Neural cell (in vitro differentiated cells): ENCODE measurements around the gene BLNK. TPM values are rescaled to one million over a fixed set of nuclear protein-coding genes. Genes with fewer than 3 reads are reported as not detected.

ENCODE experiments used
- H2AFZ ChIP-seq: fragments of 200-600, 300-800 bp; sonication (generic), shearing (Covaris generic); 2 replicates; pipeline ENCODE4 v1.6.0; 2014; ENCODE audit warnings: low read depth, mild to moderate bottlenecking, antibody characterized with exemption, low read length, moderate library complexity
- H3F3A ChIP-seq: fragments of 200-600 bp; shearing (Covaris generic); 2 replicates; pipeline ENCODE4 v1.6.1; 2016; ENCODE audit warnings: mild to moderate bottlenecking, moderate library complexity, mixed read lengths, antibody characterized with exemption, low read length; ENCODE audit not compliant: insufficient read depth, poor library complexity, severe bottlenecking
- H3K27ac ChIP-seq: fragments of 200-600, 300-800 bp; sonication (generic), shearing (Covaris generic); 2 replicates; pipeline ENCODE4 v1.5.1; 2014; ENCODE audit warnings: mild to moderate bottlenecking, low read length, moderate library complexity
- H3K27me3 ChIP-seq: fragments of 300-800, 200-600 bp; sonication (generic), shearing (Covaris generic); 2 replicates; pipeline ENCODE4 v1.6.0; 2014; ENCODE audit warnings: mild to moderate bottlenecking, low read depth, low read length, moderate library complexity; ENCODE audit not compliant: insufficient read depth
- H3K36me3 ChIP-seq: fragments of 300-800, 200-600 bp; sonication (generic), shearing (Covaris generic); 2 replicates; pipeline ENCODE4 v1.5.1; 2014; ENCODE audit warnings: mild to moderate bottlenecking, antibody characterized with exemption, low read length, moderate library complexity; ENCODE audit not compliant: insufficient read depth
- H3K4me2 ChIP-seq: fragments of 300-800, 200-600 bp; sonication (generic), shearing (Covaris generic); 2 replicates; pipeline ENCODE4 v1.6.0; 2014; ENCODE audit warnings: mild to moderate bottlenecking, low read length
- H3K4me3 ChIP-seq: fragments of 300-800, 200-600 bp; sonication (generic), shearing (Covaris generic); 2 replicates; pipeline ENCODE4 v1.5.1; 2014; ENCODE audit warnings: mild to moderate bottlenecking, low read length, moderate library complexity
- H3K79me2 ChIP-seq: fragments of 200-600 bp; shearing (Covaris generic); replicated peaks from 2 replicates; pipeline ENCODE4 v1.6.0; 2014; ENCODE audit warnings: mild to moderate bottlenecking, low read length, moderate library complexity; ENCODE audit not compliant: insufficient read depth
- H3K9ac ChIP-seq: fragments of 300-800, 200-600 bp; sonication (generic), shearing (Covaris generic); 2 replicates; pipeline ENCODE4 v1.6.1; 2016; ENCODE audit warnings: mild to moderate bottlenecking, low read length, mixed read lengths
- H3K9me2 ChIP-seq: fragments of 200-600 bp; shearing (Covaris generic); 2 replicates; pipeline ENCODE4 v1.6.1; 2016; ENCODE audit warnings: mild to moderate bottlenecking, low read length, mixed read lengths; ENCODE audit not compliant: insufficient read depth
- H3K9me3 ChIP-seq: fragments of 200-600, 300-800 bp; sonication (generic), shearing (Covaris generic); 2 replicates; pipeline ENCODE4 v1.6.1; 2016; ENCODE audit warnings: mild to moderate bottlenecking, mixed run types, low read length, moderate library complexity, mixed read lengths
- H4K20me1 ChIP-seq: fragments of 200-600 bp; shearing (Covaris generic); 2 replicates; pipeline ENCODE4 v1.6.1; 2016; ENCODE audit warnings: mild to moderate bottlenecking, mixed run types; ENCODE audit not compliant: insufficient read depth
- EP300 ChIP-seq: fragments of 450-650 bp; conservative IDR thresholded peaks from 2 replicates; pipeline ENCODE4 v1.6.1; 2014; ENCODE audit warnings: antibody characterized with exemption, mild to moderate bottlenecking, moderate library complexity; ENCODE audit not compliant: poor library complexity, severe bottlenecking
- EZH2 ChIP-seq: fragments of 200-600, 300-800 bp; shearing (Covaris generic), sonication (generic); IDR thresholded peaks from 2 replicates; pipeline ENCODE4 v1.6.1; 2014; ENCODE audit warnings: antibody characterized with exemption, low read length, borderline replicate concordance, mild to moderate bottlenecking; ENCODE audit not compliant: insufficient read depth, poor library complexity, severe bottlenecking
- MXI1 ChIP-seq: fragments of 450-650 bp; conservative IDR thresholded peaks from 2 replicates; pipeline ENCODE4 v1.6.1; 2014; ENCODE audit warnings: antibody characterized with exemption, mild to moderate bottlenecking; ENCODE audit not compliant: poor library complexity, severe bottlenecking
- POLR2AphosphoS5 ChIP-seq: IDR thresholded peaks from 2 replicates; pipeline ENCODE4 v1.6.1; 2012
- RAD21 ChIP-seq: fragments of 450-650 bp; conservative IDR thresholded peaks from 2 replicates; pipeline ENCODE4 v1.6.1; 2014; ENCODE audit warnings: antibody characterized with exemption, mild to moderate bottlenecking, moderate library complexity
- REST ChIP-seq: IDR thresholded peaks from 2 replicates; pipeline ENCODE4 v1.6.1; 2012; ENCODE audit warnings: borderline replicate concordance
- SMC3 ChIP-seq: fragments of 450-650 bp; conservative IDR thresholded peaks from 2 replicates; pipeline ENCODE4 v1.6.1; 2014; ENCODE audit warnings: antibody characterized with exemption, mild to moderate bottlenecking, moderate library complexity; ENCODE audit not compliant: poor library complexity
- TAF1 ChIP-seq: IDR thresholded peaks from 2 replicates; pipeline ENCODE4 v1.6.1; 2012; ENCODE audit warnings: low read depth
- polyA plus RNA-seq: library from polyadenylated mRNA; depleted of rRNA; stranded (reverse); fragments of >200 nt; gene quantifications from 2 replicates; pipeline ENCODE4 v1.2.3, GENCODE V29; 2014
- TF ChIP-seq, protein P1 (sequence below): fragments of 450-650 bp; IDR thresholded peaks from 2 replicates; pipeline ENCODE4 v1.5.1; 2014; ENCODE audit warnings: antibody characterized with exemption, mild to moderate bottlenecking, moderate library complexity; ENCODE audit not compliant: poor library complexity, severe bottlenecking

The BLNK gene
- polyA plus RNA-seq, 1 donor from 2014 or later = not detected

- no peaks in the 10 kb centered on the region for H3K79me2 ChIP-seq
- no peak overlapping the region for H3K27ac ChIP-seq
- H3K4me2 ChIP-seq = no peak overlapping the region
- H3F3A ChIP-seq = no peaks in the 10 kb centered on the region
- no peak overlapping the region for H3K4me3 ChIP-seq
- no peaks in the 10 kb centered on the region for H3K9me3 ChIP-seq
- no peak for TF ChIP-seq RAD21
- TF ChIP-seq MXI1 = no peak
- no peak for TF ChIP-seq POLR2AphosphoS5
- no peak for TF ChIP-seq TAF1
- no peak for TF ChIP-seq EZH2
- TF ChIP-seq SMC3 = no peak
- no peak for TF ChIP-seq EP300
- TF ChIP-seq, protein P1, sequence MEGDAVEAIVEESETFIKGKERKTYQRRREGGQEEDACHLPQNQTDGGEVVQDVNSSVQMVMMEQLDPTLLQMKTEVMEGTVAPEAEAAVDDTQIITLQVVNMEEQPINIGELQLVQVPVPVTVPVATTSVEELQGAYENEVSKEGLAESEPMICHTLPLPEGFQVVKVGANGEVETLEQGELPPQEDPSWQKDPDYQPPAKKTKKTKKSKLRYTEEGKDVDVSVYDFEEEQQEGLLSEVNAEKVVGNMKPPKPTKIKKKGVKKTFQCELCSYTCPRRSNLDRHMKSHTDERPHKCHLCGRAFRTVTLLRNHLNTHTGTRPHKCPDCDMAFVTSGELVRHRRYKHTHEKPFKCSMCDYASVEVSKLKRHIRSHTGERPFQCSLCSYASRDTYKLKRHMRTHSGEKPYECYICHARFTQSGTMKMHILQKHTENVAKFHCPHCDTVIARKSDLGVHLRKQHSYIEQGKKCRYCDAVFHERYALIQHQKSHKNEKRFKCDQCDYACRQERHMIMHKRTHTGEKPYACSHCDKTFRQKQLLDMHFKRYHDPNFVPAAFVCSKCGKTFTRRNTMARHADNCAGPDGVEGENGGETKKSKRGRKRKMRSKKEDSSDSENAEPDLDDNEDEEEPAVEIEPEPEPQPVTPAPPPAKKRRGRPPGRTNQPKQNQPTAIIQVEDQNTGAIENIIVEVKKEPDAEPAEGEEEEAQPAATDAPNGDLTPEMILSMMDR = no peak
- no peak for TF ChIP-seq REST
- no peaks in the 10 kb centered on the region for H4K20me1 ChIP-seq
- H3K9ac ChIP-seq = no peak overlapping the region
- no peaks in the 10 kb centered on the region for H3K36me3 ChIP-seq
- no peak overlapping the region for H2AFZ ChIP-seq
- no peaks in the 10 kb centered on the region for H3K27me3 ChIP-seq
- no peaks in the 10 kb centered on the region for H3K9me2 ChIP-seq
Measured at GRCh38 chr10:96270571-96270970, 798 bp downstream of the BLNK start.

DNA sequence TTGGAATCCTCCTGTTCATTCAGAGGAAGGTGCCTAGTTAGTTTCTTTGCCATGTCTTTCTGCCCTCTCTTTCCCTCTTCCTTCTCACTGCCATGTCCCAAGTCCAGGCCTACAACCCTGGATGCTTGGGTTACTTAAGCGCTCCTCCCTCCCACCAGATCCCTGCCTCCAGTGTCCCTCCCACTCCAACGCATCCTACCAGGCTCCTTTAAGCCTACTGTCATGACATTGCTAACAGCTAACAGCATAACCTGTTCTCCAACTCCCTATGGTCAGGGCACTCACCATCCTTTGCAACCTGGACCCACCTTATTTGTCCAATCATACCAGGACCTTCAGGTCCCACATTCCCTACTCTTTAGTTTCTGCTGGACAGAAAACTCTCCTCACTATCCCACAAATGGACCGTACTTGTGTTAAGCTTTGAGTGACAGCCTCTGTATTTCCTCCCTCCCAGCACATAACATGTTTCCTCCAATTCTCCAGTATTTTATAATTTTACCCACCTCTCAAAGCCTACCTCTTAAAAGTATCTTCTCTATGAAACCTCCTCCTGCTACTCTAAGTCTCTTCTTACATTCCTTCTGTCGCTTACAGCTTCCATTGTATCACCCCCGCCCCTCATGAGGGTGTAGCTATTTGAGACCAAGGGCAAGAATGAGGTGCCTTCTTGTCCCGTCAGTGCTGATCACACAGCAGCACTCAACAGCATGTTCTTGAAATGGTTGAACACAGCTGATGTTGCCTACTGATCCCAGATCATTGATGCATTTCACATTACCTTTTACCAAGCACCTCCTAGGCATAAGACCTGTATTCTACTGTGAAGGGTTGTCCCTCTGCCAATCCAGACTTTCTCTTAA is 1.7 kb downstream of the BLNK start:
- Histone ChIP-seq H3K27me3 (no peaks in the 10 kb centered on the region), H3K36me3 (no peaks in the 10 kb centered on the region), H3K9ac (no peak overlapping the region), H3K27ac (no peak overlapping the region), H2AFZ (no peak overlapping the region), H3K9me2 (no peaks in the 10 kb centered on the region), H4K20me1 (no peaks in the 10 kb centered on the region), H3K79me2 (no peaks in the 10 kb centered on the region), H3K9me3 (no peaks in the 10 kb centered on the region), H3K4me3 (no peak overlapping the region), H3K4me2 (no peak overlapping the region), H3F3A (no peaks in the 10 kb centered on the region)
- TF ChIP-seq POLR2AphosphoS5 (no peak), TAF1 (no peak), RAD21 (no peak), EP300 (no peak), SMC3 (no peak), EZH2 (no peak), MXI1 (no peak), REST (no peak)
- TF ChIP-seq, protein P1 = no peak
